ENCODE data around the gene POC1B.
A peak's percentile ranks its signal among the peaks of the same experiment; 100 is the strongest.

POC1B gene

DNA sequence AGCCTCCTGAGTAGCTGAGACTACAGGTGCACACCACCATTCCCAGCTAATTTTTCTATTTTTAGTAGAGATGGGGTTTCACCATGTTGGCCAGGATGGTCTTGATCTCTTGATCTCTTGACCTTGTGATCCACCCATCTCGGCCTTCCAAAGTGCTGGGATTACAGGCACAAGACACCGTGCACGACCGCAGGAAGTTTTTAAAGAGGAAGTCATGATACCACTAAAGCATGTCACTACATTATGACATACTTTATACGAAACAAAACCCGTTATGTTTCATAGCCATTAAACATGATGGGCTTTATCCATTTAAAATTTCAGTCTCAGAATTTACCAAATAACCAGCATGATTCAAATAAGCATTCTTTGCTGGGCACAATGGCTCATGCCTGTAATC lies 89.8 kb downstream of the POC1B start:
- H3K27ac ChIP-seq, result no peak overlapping the region

DNA sequence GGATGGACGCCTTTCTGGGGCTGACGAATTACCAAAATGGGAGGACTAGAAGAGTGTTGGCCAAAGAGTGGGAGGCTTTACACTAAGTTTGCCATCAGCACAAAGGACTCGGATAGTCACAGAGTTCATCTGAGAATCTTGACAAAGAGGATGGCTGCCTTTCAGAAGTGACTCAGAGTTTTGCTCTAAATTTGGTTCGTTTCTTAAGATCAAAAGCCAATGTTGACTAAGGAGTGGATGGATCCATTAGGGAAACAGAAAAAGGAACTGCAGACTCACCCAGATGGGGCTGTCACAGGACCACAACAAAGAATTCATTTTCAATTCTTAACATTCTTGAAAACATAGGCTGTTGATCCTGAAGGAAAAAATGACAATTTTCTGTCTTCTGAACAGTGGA lies 92.2 kb downstream of the POC1B start:
- Histone ChIP-seq H3K27ac (peak overlapping the region in 2 of 21 experiments; percentile 35 to 37), H3K4me3 (no peak overlapping the region)

More for the DNA sequence above, 89.8 kb downstream of the POC1B start:
- H3K4me3 ChIP-seq, result no peak overlapping the region

DNA sequence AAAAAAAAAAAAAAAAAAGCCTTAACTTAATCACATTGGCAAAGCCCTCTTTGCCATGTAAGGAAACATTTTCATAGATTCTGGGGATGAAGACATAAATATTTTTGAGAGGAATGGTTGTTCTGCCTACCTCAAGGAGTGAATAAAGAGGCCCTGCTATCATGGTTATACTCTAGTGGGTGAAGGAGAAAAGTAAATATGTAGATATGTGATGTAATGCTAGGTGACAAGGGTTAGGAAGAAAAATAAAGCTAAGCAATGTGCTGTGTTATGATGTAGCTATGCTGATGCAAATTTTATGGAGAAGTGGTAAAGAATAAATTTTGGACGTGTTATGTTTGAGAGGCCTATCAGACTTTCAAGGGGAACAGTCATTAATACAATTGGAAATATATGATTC lies 93.5 kb downstream of the POC1B start:
- no peak overlapping the region for H3K4me3 ChIP-seq

DNA sequence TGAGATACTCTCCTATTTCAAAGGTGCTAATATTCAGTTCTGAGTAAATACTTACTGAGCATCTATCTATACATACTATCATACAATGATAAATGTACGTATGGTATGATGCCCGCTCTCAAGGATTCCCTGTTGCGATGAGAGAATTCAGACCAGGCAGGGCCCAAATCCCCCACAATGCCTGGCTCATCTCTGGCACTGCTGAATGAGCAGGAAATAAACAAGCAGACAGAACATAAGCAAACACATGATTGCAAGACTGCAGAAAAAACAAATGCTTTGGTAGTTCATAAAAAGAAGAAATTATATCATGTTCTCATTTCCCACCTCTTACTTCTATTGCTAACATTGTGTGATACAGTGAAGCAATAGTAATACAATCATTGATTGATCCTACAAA lies 96.3 kb downstream of the POC1B start:
- Histone ChIP-seq H3K4me3 (no peak overlapping the region), H3K27ac (no peak overlapping the region)

More for the DNA sequence above, 93.5 kb downstream of the POC1B start:
- no peak overlapping the region for H3K27ac ChIP-seq

DNA sequence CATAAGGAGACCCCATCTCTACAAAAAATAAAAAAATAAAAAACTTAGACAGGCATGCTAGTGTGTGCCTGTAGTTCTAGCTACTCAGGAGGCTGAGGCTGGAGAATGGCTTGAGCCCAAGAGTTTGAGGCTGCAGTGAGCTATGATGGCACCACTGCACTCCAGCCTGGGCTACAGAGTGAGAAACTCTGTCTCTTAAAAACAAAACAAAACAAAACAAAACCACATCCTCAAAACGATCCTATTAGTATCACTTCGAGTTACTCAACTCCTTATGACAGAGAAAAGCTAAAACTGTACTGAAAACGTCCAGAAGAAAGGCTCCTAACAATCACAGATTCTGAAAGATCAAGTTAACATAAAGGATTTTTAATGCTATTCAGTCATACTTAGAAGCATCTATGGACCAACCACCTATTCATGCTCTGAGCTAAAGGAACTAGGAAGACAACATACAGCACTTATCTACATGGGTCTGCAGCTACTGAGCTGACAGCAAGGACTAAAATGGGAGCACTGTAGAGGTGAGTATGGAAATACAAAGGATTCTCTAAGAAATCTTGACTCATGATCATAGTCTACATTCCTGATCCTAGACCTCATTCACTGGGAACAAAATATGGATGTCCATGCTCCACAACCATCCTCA lies 98.2 kb downstream of the POC1B start:
- Histone ChIP-seq H3K4me3 (no peak overlapping the region), H3K27ac (peak overlapping the region in 7 of 21 experiments; percentile 20 to 76 (median 45))

DNA sequence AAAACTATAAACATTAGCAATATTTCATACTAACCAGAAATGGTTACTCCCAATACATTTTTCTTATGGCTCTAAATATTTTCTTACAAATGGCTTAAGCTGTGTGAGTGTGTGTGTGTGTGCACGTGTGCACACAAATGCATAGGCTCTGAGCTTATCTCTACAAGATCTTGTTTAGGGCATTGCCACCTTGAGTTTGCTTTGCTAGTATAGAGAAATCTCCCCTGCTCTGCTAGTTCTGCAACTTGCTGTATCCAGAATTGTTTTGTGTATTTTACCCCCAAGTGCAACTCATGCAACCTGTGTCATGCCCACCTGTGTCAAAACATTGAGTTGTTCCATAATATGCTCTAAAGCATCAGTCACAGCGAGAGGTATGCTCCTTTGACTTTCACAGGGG lies 101.0 kb downstream of the POC1B start:
- Histone ChIP-seq H3K27ac (no peak overlapping the region), H3K4me3 (no peak overlapping the region)

DNA sequence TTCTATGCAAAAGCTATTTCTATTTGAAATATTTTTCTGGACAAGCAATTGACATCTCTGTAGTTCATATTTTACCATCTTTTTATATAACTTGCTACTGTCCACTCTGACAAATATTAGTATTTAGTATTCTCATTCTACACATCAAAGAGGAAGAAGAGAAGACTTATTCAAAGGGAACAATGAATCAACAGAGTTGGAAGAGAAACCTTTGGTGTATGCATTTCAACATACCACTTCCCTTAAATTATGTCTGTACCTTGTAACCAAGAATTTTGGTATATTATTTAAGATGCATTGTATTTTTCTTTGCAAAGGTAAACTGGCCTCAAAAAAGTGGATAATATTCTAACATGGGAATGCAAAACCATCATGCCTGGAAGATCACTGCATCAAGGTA lies 101.5 kb downstream of the POC1B start:
- Histone ChIP-seq H3K4me3 (no peak overlapping the region), H3K27ac (no peak overlapping the region)

DNA sequence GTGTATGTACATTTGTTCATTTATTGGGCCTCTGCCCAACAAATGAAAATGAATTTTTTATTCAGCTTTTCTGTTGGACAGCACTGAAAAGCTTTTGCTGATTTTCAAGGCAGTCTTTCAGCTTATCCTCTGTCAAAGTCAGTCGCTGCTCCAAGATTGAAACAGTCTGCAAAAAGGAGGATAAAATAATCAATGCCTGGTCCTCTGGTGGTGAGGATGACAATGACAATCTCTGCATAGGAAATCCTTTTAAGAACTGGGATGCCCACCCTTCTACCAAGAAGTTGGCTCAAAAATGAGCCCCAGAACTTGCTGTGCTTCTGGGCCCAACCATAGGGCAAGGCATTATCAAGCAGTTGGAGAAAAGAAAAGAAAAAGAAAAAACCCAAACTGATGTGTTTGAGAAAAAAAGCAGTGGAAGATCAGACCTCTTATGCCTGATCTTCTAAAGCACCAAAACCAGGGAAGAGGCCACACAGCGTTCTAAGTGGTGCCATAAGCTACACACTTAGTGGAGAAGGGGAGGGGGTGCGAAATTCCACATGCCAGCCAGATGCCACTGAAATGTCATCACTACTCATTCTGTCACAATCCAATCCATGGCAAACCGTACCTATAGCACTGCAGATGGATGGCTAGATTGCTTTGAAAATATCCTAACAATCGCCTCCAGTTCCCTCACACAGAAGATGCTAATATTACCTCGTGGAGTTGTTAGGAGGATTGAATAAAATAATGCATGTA lies 104.6 kb downstream of the POC1B start:
- Histone ChIP-seq H3K27ac (no peak overlapping the region), H3K4me3 (no peak overlapping the region)

DNA sequence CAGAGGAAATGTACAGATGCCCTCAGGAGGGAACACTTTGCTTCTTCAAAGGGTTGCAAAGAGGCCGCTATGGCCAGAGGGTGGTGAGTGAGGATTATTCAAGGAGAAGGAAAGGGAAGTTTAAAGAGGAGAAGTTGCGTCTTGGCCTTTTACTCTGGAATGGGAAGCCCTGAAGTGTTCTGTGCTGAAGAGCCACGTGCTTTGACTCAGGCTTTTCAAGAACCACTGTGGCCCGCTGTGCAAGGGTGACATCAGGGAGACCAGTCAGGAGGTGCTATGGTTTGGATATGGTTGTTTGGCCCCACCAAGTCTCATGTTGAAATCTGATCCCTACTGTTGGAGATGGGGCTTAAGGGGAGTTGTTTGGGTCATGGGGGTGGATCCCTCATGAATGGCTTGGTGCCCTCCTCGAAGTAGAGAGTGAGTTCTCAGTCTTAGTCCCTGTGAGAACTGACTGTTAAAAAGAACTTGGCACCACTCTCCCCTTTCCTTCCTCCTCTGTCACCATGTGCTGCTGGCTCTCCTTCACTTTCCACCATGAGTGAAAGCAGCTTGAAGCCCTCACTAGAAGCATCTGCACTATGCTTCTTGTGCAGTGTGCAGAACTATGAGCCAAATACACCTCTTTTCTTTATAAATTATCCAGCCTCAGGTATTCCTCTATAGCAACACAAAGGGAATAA lies 107.5 kb downstream of the POC1B start:
- no peak overlapping the region for H3K4me3 ChIP-seq

DNA sequence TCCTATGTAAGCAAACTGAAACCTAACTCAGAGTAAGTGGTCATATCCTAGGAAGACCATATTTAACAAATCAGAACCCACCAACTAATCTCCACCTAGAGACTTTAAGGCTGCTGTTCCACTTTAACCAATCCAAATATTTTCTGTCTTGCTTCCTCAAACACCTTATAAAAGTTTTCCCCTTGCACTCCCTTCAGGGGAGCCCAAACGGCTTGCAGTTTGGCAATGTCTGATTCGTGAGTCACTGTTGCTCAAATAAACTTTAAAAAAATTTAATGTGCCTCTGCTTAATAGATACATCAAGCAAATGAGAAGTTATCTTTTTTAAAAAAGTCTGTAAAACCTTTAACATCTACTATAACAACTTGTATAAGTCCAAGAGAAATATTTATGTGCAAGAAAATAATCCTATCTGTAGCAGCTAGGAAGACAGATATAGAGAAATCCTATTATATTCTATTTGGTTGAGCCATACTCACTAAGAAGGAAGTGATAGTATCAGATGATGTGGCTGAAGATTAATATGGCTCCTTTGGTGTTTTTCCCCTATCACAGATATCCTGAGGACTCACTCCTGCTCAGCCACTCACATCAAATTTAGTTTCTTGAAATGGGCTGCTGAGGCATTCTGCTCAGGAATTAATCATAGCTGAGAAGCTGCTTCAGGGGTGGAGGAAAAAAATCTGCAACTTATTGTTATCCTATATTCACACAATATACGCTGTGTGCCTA lies 108.4 kb downstream of the POC1B start:
- Histone ChIP-seq H3K4me3 (no peak overlapping the region), H3K27ac (no peak overlapping the region)

More for the DNA sequence above, 107.5 kb downstream of the POC1B start:
- H3K27ac ChIP-seq, result no peak overlapping the region

DNA sequence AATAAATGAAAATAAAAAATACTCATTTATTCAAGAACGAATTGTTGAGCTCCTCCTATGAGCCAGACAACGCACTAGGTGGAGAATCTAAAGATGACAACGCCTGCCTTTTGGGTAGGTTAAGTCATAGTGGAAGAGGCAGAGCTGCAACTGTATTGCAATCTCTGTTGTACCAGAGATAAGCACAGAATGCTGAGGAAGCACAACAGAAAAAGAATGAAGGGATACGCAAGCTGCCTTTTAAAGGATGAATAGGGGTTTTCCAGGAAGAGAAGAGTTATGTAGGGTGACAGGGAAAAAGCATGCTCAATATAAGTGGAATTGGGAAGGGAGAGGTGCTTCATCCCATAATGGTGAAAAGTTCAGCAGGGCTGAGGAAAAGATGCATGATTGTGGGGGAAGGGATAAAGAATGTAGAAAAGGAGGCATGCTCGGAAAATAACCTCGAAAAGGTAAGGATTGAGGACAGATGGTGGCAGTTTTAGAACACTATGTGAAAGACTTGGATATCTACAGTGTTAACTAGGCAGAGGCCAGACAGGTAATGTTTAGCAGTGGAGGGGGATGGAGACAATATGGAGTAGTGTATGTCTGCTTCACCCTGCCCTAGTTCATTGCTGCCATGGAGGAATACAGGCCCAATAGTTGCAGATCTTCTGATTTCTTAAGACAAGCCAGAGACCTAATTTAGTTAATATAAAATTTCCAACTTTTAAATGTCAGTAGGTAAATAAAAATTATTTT lies 109.6 kb downstream of the POC1B start:
- H3K27ac ChIP-seq, result no peak overlapping the region
- H3K4me3 ChIP-seq, result no peak overlapping the region

DNA sequence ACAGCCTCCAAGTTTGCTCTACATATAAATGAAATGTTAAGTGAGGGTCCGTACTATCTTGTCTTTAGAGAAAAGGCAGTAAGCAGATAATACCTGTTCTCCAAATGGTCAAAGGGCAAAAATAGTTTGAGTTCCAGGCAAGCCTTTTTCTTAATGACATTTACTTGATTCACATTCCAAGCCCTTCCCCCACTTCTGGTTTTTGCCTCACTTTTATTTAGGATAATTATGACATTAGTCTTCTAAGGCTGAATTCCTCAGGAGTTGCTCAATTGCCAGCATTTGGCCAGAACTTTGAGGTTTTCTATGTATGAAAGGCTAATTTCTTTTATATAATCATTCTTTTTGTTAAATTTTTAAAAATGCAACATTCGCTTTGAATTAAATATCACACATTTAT lies 111.0 kb downstream of the POC1B start:
- no peak overlapping the region for H3K27ac ChIP-seq
- no peak overlapping the region for H3K4me3 ChIP-seq

DNA sequence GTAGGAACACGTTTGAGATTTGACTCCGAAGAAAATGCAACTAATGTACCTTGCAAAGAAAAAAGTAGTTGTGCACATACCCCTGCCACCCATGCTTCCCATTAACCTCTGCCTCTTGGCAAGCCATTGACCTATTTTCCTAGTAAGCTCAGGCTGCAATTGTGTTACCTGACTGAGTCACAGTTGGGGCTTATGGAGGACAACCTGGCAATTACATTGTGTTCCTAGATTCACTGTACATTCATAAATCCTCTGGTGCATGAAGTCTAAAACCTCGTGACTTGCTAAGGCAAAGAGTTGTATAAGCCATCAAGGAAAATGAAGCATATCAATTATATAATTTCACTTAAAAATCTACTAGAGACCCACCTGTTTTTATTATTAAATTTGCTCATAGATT lies 111.5 kb downstream of the POC1B start:
- H3K4me3 ChIP-seq, result no peak overlapping the region
- H3K27ac ChIP-seq, result no peak overlapping the region

DNA sequence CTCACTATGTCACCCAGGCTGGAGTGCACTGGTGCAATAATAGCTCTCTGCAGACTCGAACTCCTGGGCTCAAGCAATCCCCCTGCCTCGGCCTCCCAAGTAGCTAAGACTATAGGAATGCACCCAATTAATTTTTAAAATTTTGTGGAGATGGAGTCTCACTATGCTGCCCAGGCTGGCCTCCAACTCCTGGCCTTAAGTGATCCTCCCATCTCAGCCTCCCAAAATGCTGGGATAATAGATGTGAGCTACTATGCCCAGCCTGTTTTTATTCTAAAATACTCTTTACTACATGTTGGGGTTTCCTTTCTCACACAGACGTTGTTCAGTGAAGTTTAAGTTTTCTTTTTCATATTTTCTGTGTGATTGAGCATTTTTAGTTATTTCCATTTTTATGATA lies 112.6 kb downstream of the POC1B start:
- Histone ChIP-seq H3K27ac (no peak overlapping the region), H3K4me3 (no peak overlapping the region)

DNA sequence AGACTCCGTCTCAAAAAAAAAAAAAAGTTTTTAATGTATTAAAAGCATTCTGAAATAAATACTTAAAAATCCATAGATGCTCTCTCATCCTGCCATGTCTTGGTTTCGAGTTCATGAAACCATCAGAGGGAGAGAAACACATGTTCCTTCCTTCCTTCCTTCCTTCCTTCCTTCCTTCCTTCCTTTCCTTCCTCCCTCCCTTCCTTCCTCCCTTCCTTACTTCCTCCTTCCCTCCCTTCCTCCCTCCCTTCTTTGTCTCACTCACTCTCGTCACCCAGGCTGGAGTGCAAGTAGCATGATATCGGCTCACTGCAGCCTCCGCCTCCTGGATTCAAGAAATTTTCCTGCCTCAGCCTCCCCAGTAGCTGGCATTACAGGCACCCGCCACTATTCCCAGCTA lies 113.2 kb downstream of the POC1B start:
- no peak overlapping the region for H3K27ac ChIP-seq
- no peak overlapping the region for H3K4me3 ChIP-seq

DNA sequence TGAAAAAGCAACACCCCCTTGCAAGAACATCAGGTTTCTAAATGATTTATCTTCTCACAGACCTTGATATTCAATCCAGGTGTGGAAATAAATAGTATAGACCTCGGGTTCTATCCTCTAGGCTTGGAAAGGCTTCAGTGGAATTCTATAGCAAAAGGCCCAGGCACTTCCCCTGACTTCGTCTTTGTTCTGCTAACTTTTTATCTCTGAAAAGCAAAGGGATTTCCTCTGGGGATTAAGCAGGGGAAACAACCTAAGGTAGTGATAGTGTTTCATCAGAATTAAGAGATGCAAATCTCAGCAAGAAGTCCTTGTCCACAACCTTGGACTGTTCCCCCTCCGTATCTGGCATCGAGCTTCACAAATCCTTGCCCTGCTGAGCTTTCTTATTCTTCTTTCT lies 114.0 kb downstream of the POC1B start:
- no peak overlapping the region for H3K4me3 ChIP-seq
- no peak overlapping the region for H3K27ac ChIP-seq

DNA sequence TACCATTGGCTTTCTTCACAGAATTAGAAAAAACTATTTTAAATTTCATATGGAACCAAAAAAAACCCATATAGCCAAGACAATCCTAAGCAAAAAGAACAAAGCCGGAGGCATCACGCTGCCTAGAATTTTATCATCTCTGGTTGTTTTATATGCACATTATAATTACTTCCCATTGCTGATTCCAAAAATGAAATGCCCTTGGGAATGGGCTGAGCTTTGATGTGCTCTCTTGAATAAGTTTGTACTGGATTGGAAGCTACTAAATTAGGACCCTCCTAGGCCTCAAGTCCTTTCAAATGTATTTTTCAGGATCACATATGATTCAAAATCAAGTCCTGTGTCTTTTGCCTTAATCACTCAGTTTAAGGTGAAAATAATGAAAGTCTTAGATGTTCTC lies 114.6 kb downstream of the POC1B start:
- Histone ChIP-seq H3K27ac (no peak overlapping the region), H3K4me3 (no peak overlapping the region)

DNA sequence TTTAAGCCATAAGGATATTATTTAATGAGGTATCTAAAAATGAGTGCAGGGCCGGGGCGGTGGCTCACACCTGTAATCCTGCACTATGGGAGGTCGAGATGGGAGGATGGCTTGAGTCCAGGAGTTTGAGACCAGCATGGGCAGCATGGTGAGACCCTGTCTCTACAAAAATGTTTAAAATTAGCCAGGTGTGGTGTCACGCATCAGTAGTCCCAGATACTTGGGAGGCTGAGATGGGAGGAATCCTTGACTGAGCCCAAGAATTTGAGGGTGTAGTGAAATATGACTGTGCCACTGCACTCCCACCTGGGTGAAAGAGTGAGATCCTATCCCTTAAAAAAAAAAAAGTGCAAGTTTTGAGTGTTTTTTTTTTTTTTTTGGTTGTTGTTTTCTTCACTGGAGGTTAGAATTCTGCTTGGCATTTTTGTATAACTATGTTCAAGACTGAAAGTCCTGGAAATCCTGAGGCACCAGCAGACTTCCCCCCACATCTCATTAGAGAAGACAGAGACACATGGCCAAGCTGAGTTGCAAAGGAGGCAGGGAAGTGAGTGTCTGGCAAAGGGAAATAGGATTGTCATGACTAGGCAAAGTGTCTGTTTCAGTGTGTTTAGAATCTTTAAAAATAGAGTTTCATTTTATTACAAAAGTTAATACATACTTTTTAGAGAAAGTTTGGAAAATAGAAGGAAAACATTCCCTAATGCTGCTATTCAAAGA lies 120.1 kb downstream of the POC1B start:
- Histone ChIP-seq H3K27ac (no peak overlapping the region), H3K4me3 (no peak overlapping the region)

DNA sequence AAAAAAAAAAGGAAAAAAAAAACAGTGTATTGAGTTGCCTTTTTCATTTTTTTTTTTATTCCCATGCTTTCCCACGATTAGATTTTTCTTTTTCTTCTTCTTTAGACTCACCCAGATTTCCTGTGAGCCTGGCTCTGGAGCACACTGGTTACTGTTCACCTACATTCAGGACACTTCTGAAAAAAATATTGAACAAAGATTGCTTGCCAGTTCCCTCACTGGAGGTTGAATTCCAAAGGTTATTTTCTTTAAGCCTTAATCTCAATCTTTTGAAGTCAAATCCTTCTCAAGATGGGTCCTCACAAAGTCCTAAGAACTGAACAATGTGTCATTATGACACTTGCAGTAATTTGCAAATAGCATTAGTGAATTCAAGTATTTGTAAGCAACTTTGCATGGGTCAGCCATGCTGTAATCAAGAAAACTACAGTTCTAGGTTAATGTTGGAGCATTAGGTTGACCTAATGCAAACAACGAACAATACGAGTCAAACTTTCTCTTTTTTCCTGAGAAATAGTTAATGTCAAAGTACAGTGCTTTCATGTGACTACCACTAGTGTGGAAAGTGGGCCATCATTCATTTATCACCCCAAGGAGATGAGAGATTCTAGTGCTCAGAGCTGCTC lies 124.3 kb downstream of the POC1B start:
- H3K4me3 ChIP-seq, result no peak overlapping the region
- H3K27ac ChIP-seq, result no peak overlapping the region

Data from skin epidermis (tissue), 12 donors.